ENCODE data around the gene ACBD6. TPM values are rescaled to one million over a fixed set of nuclear protein-coding genes. Genes with fewer than 3 reads are reported as not detected.

Gene ACBD6, protein sequence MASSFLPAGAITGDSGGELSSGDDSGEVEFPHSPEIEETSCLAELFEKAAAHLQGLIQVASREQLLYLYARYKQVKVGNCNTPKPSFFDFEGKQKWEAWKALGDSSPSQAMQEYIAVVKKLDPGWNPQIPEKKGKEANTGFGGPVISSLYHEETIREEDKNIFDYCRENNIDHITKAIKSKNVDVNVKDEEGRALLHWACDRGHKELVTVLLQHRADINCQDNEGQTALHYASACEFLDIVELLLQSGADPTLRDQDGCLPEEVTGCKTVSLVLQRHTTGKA
- total RNA-seq (2021; ENCODE audit: unreplicated experiment) (48.5 TPM), Bru-seq, nascent RNA (percentile 89 among the genes with signal in this experiment), BruChase-seq, experiment 1, labeled RNA remaining after a 2-hour chase (percentile 72 among the genes with signal in this experiment), BruChase-seq, experiment 2, labeled RNA remaining after a 6-hour chase (percentile 66 among the genes with signal in this experiment)
- 51.8 TPM for polyA plus RNA-seq (2012; ENCODE audit: insufficient read length)
- long read RNA-seq, transcript ACBD6-201 (8 exons, 1,670 nt) = major isoform, 77 of 89 reads
- long read RNA-seq, partial matches to known transcripts = 2 of 89 reads
- long read RNA-seq, other reads (novel, unspliced or antisense) = 10 of 89 reads

DNA sequence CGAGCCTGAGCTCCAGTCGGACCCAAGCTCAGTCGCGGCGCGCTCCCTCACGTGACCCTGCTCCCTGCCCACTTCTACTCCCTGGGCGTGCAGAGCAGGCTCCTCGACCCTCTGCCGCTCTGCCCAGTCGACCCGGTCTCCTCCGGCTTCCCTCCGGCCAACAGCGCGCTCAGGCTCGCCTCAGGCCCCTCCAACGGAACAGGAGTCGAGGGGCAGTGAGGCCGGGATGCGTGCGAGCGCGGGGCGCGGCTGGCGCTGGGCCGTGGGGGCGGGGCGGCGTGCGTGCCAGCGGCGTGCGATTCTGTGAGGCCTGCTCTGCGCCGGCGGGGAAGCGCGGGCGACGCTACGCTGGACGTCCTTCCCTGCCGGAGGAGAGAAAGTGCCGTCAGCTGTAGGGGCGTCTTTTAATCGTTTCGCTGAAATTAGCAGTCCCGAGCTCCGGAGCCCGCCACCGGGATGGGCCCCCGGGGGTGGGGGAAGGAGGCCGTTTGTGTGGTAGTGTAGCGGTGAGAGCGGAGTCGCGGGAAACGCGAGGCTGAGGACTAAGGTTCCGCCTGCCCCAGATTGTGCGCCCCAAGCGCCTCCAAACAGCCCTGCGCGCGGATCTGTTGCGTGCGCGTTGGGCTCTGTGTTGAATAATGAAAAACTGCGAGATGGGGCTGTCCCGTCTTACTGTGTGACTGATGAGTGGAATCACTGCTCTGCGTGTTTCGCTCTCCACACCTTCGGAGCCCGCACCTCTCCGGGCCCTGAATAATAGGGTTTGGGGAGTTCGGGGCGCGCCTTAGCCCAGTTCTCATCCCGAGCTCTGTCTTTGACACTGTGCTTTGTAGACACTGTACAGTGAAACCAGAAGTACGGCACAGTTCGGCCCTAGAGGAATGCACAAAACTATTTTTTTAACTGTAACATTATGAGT, at the start of gene ACBD6:
Gene ACBD6 (minus strand): TSS at position 217 of the 919 bp plus-strand sequence. CDS start 311 bp downstream, outside the sequence.
- in situ Hi-C loops (cut with HindIII; ENCODE audit: low pct_unique_long_range_greater_than_20kb, low sequenced_read_pairs) = no loop called here
- CTCF ChIA-PET = interaction anchor here (1.9 kb wide), 1 partner anchor 13 kb away, joined by 6 read pairs; no protein-coding TSS in a partner anchor
- Histone ChIP-seq H3K4me3 (ENCODE audit: low read depth in 2 of 2, low read length in 2 of 2) (peak within 1 kb of the TSS; percentile 96 to 99), H3K36me3 (ENCODE audit: control insufficient read depth, insufficient read depth, low read length) (0 out of 2 replicates have a peak, but pooled peaks cover 4% of the 10 kb centered on the region), H3K27ac (ENCODE audit: low read length) (peak within 1 kb of the TSS; percentile 91), H3K4me1 (ENCODE audit: control insufficient read depth, insufficient read depth, low read length) (peaks cover 11% of the 10 kb centered on the region; the same call in 1 of the 2 replicates), H3K27me3 (ENCODE audit: control insufficient read depth, insufficient read depth, low read length) (no peaks in the 10 kb centered on the region), H3K9me3 (ENCODE audit: control insufficient read depth, insufficient read depth, low read depth, low read length) (peaks cover under 1% of the 10 kb centered on the region; the same call in 1 of the 2 replicates)
- TF ChIP-seq TCF7L2 (IDR thresholded peaks at IDR 0.05; ENCODE audit: low read depth, low read length) (peak; percentile 63; the same call in 1 of the 2 replicates), SIN3A (IDR thresholded peaks at IDR 0.05; ENCODE audit: borderline replicate concordance, insufficient read depth, low read depth, low read length) (peak; percentile 35; the same call in 1 of the 2 replicates), POLR2AphosphoS5 (IDR thresholded peaks at IDR 0.05; ENCODE audit: low read depth, low read length) (peak; percentile 80)
- TF ChIP-seq, protein P1, sequence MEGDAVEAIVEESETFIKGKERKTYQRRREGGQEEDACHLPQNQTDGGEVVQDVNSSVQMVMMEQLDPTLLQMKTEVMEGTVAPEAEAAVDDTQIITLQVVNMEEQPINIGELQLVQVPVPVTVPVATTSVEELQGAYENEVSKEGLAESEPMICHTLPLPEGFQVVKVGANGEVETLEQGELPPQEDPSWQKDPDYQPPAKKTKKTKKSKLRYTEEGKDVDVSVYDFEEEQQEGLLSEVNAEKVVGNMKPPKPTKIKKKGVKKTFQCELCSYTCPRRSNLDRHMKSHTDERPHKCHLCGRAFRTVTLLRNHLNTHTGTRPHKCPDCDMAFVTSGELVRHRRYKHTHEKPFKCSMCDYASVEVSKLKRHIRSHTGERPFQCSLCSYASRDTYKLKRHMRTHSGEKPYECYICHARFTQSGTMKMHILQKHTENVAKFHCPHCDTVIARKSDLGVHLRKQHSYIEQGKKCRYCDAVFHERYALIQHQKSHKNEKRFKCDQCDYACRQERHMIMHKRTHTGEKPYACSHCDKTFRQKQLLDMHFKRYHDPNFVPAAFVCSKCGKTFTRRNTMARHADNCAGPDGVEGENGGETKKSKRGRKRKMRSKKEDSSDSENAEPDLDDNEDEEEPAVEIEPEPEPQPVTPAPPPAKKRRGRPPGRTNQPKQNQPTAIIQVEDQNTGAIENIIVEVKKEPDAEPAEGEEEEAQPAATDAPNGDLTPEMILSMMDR (IDR thresholded peaks at IDR 0.05) = no peak
- DNase-seq (ENCODE audit: low read depth, low spot score) (peak; percentile 52), ATAC-seq (peak; percentile 94)
- intact Hi-C loops (cut with micrococcal nuclease; ENCODE audit: unreplicated experiment) = no loop called here
- POLR2A ChIA-PET = interaction anchor here (1.1 to 1.8 kb wide), 2 partner anchors 268 to 603 kb away, joined by 4 to 21 read pairs; no protein-coding TSS in a partner anchor
- BruUV-seq (replicated peaks) = no TSS peak

DNA sequence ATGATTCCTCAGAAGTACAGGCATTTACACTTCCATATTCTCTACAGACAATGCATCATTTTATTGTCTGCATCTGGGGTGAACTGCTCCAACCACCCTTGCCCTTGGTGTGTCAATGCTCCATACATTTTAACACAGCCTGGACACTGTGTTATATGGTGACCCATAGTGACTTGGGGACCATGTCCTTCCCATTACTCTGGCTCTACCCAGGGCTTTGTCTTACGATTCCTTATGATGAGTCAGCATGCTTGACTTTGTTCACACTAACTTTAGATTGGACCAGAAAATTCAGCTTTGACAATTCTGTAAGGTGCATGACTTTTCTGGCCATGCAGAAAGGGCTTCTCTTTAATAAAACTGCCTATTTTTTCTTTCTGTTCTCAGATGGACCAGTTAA, 49.6 kb upstream of the ACBD6 start:
- TF ChIP-seq, protein P1 (IDR thresholded peaks at IDR 0.05) = no peak
- no peak for TF ChIP-seq SIN3A (IDR thresholded peaks at IDR 0.05; ENCODE audit: borderline replicate concordance, insufficient read depth, low read depth, low read length)
- TF ChIP-seq POLR2AphosphoS5 (IDR thresholded peaks at IDR 0.05; ENCODE audit: low read depth, low read length) = no peak
- TF ChIP-seq TCF7L2 (IDR thresholded peaks at IDR 0.05; ENCODE audit: low read depth, low read length) = no peak
- TF ChIP-seq, protein P2, sequence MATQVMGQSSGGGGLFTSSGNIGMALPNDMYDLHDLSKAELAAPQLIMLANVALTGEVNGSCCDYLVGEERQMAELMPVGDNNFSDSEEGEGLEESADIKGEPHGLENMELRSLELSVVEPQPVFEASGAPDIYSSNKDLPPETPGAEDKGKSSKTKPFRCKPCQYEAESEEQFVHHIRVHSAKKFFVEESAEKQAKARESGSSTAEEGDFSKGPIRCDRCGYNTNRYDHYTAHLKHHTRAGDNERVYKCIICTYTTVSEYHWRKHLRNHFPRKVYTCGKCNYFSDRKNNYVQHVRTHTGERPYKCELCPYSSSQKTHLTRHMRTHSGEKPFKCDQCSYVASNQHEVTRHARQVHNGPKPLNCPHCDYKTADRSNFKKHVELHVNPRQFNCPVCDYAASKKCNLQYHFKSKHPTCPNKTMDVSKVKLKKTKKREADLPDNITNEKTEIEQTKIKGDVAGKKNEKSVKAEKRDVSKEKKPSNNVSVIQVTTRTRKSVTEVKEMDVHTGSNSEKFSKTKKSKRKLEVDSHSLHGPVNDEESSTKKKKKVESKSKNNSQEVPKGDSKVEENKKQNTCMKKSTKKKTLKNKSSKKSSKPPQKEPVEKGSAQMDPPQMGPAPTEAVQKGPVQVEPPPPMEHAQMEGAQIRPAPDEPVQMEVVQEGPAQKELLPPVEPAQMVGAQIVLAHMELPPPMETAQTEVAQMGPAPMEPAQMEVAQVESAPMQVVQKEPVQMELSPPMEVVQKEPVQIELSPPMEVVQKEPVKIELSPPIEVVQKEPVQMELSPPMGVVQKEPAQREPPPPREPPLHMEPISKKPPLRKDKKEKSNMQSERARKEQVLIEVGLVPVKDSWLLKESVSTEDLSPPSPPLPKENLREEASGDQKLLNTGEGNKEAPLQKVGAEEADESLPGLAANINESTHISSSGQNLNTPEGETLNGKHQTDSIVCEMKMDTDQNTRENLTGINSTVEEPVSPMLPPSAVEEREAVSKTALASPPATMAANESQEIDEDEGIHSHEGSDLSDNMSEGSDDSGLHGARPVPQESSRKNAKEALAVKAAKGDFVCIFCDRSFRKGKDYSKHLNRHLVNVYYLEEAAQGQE (IDR thresholded peaks at IDR 0.05; ENCODE audit: insufficient read depth in 1 of 2, low read depth in 2 of 2, low read length in 1 of 2) = no peak
- Histone ChIP-seq H3K4me3 (ENCODE audit: low read depth in 2 of 2, low read length in 2 of 2) (no peak overlapping the region), H3K27ac (ENCODE audit: low read length) (no peak overlapping the region), H3K9me3 (ENCODE audit: control insufficient read depth, insufficient read depth, low read depth, low read length) (no peaks in the 10 kb centered on the region), H3K4me1 (ENCODE audit: control insufficient read depth, insufficient read depth, low read length) (no peaks in the 10 kb centered on the region), H3K27me3 (ENCODE audit: control insufficient read depth, insufficient read depth, low read length) (no peaks in the 10 kb centered on the region), H3K36me3 (ENCODE audit: control insufficient read depth, insufficient read depth, low read length) (no peaks in the 10 kb centered on the region)
- in situ Hi-C loops (cut with HindIII; ENCODE audit: low pct_unique_long_range_greater_than_20kb, low sequenced_read_pairs) (no loop called here), intact Hi-C loops (cut with micrococcal nuclease; ENCODE audit: unreplicated experiment) (no loop called here)
- CTCF ChIA-PET = no interaction called here
- ATAC-seq (no peak), DNase-seq (ENCODE audit: low read depth, low spot score) (no peak)
- POLR2A ChIA-PET = no interaction called here
- BruUV-seq (replicated peaks) = no TSS peak

All from Panc1 (cell line).